ENCODE results near the gene KRTAP5-2. TPM values are rescaled to one million over a fixed set of nuclear protein-coding genes. Genes with fewer than 3 reads are reported as not detected.
"Not testable (repeated sequence)": the region's sequence is repeated elsewhere in the genome, so short reads cannot be mapped to it uniquely, and the experiment has no call there.

KRTAP5-2 gene
- total and polyA plus RNA-seq, 2 of the 4 experiments (the other 2 are of a cell fraction): not detected

DNA sequence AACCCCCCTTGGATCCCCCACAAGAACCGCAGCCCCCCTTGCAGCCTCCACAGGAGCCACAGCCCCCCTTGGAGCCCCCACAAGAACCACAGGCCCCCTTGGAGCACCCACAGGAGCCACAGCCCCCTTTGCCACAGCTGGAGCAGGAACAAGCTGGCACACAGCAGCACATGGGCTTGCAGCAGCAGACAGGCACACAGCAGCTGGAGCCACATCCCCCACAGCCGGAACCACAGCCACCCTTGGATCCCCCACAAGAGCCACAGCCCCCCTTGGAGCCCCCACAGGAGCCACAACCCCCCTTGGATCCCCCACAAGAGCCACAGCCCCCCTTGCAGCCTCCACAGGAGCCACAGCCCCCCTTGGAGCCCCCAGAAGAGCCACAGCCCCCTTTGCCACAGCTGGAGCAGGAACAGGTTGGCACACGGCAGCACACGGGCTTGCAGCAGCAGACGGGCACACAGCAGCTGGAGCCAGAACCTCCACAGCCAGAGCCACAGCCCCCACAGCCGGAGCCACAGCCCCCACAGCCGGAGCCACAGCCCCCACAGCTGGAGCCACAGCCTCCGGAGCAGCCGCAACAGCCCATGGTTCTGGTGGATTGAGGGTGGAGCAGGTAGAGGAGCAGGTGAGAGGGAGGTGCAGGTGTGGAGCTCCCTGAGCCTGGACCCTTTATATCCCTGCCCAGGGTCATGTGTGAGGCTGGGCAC, 13.3 kb downstream of the KRTAP5-2 start, which contains the start of gene KRTAP5-1:
Gene KRTAP5-1 (minus strand): TSS at position 623 of the 710 bp plus-strand sequence. CDS start 34 bp downstream, at position 589.
- H4K91ac ChIP-seq (ENCODE audit: insufficient read depth, low read depth, low read length); H3K56ac ChIP-seq (ENCODE audit: extremely low read depth, insufficient read depth, low read length); H2AK9ac ChIP-seq (replicated peaks; ENCODE audit: low read depth, low read length, poor library complexity); H3K4me1 ChIP-seq (ENCODE audit: control insufficient read depth, insufficient read depth, low read length); H3K79me1 ChIP-seq (ENCODE audit: low read depth in 1 of 2, low read length in 2 of 2); BruUV-seq (replicated peaks); H3K9me3 ChIP-seq (ENCODE audit: control insufficient read depth, insufficient read depth, low read length); H2BK5ac ChIP-seq (ENCODE audit: low read depth, low read length, poor library complexity, severe bottlenecking); dilution Hi-C loops (cut with HindIII; ENCODE audit: low sequenced_read_pairs, unreplicated experiment); H3K9ac ChIP-seq (ENCODE audit: low read depth, low read length); H4K20me1 ChIP-seq (ENCODE audit: insufficient read depth, low read length); H4K5ac ChIP-seq (ENCODE audit: low read depth, low read length); H2AK5ac ChIP-seq (ENCODE audit: low read depth, low read length); H3K4ac ChIP-seq (ENCODE audit: low read depth, low read length); DNase-seq; H3K36me3 ChIP-seq (ENCODE audit: control insufficient read depth, insufficient read depth, low read length); H3K18ac ChIP-seq (ENCODE audit: low read depth, low read length); POLR2A ChIA-PET (ENCODE audit: unreplicated experiment); ATAC-seq (ENCODE audit: low read depth); H2AFZ ChIP-seq (replicated peaks; ENCODE audit: low read length, poor library complexity); H3K4me2 ChIP-seq (ENCODE audit: low read depth, low read length); intact Hi-C loops (cut with micrococcal nuclease); H3K9me1 ChIP-seq (ENCODE audit: insufficient read depth, low read length); in situ Hi-C loops (cut with MboI; ENCODE audit: low sequenced_read_pairs); H2BK120ac ChIP-seq (ENCODE audit: low read depth, low read length); H2BK15ac ChIP-seq (ENCODE audit: low read depth, low read length); H4K8ac ChIP-seq (ENCODE audit: low read depth in 2 of 2, low read length in 2 of 2); H3K27ac ChIP-seq (ENCODE audit: insufficient read depth, low read length); H3K23ac ChIP-seq (ENCODE audit: low read depth, low read length); H3K4me3 ChIP-seq (ENCODE audit: insufficient read depth, low read depth, low read length); H2BK20ac ChIP-seq (ENCODE audit: low read depth, low read length); H3K14ac ChIP-seq (replicated peaks; ENCODE audit: low read depth, low read length): not testable (repeated sequence)
- CTCF ChIA-PET: interaction anchor here (0.6 to 1.9 kb wide), 2 partner anchors 10 to 95 kb away, joined by 4 read pairs; no protein-coding TSS in a partner anchor
- peaks cover 30% of the 10 kb centered on the region for H3K27me3 ChIP-seq (ENCODE audit: control insufficient read depth, insufficient read depth, low read length)
- WGBS, 2 experiments (ENCODE audit: extremely low coverage in 2 of 2, insufficient read length in 1 of 2): no CpG with 5 or more reads among the region's 9 CpGs

DNA sequence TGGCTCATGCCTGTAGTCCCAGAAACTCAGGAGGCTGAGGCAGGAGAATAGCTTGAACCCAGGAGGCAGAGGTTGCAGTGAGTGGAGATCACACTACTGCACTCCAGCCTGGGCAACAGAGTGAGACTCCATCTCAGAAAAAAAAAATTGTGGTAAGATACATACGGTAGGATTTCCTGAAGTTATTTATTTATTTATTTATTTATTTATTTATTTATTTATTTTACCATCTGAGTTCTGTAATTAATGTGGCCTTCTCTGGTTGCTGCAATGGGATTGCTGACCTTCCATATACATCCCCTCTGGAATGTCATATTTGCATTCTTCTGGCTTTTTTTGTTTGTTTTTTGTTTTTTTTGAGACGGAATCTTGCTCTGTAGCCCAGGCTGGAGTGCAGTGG, 15.2 kb downstream of the KRTAP5-2 start:
- intact Hi-C loops (cut with micrococcal nuclease); in situ Hi-C loops (cut with MboI; ENCODE audit: low sequenced_read_pairs); H3K9me3 ChIP-seq (ENCODE audit: control insufficient read depth, insufficient read depth, low read length); H3K4ac ChIP-seq (ENCODE audit: low read depth, low read length); BruUV-seq (replicated peaks); H3K36me3 ChIP-seq (ENCODE audit: control insufficient read depth, insufficient read depth, low read length); H2BK20ac ChIP-seq (ENCODE audit: low read depth, low read length); H3K23ac ChIP-seq (ENCODE audit: low read depth, low read length); H4K20me1 ChIP-seq (ENCODE audit: insufficient read depth, low read length); H2BK15ac ChIP-seq (ENCODE audit: low read depth, low read length); H3K4me2 ChIP-seq (ENCODE audit: low read depth, low read length); H3K18ac ChIP-seq (ENCODE audit: low read depth, low read length); H3K79me1 ChIP-seq (ENCODE audit: low read depth in 1 of 2, low read length in 2 of 2); DNase-seq; H2AK9ac ChIP-seq (replicated peaks; ENCODE audit: low read depth, low read length, poor library complexity); H3K9me1 ChIP-seq (ENCODE audit: insufficient read depth, low read length); H3K27ac ChIP-seq (ENCODE audit: insufficient read depth, low read length); H2BK120ac ChIP-seq (ENCODE audit: low read depth, low read length); H3K9ac ChIP-seq (ENCODE audit: low read depth, low read length); dilution Hi-C loops (cut with HindIII; ENCODE audit: low sequenced_read_pairs, unreplicated experiment); H2BK5ac ChIP-seq (ENCODE audit: low read depth, low read length, poor library complexity, severe bottlenecking); H4K91ac ChIP-seq (ENCODE audit: insufficient read depth, low read depth, low read length); H3K4me3 ChIP-seq (ENCODE audit: insufficient read depth, low read depth, low read length); H3K4me1 ChIP-seq (ENCODE audit: control insufficient read depth, insufficient read depth, low read length); H3K56ac ChIP-seq (ENCODE audit: extremely low read depth, insufficient read depth, low read length); CTCF ChIA-PET; H3K14ac ChIP-seq (replicated peaks; ENCODE audit: low read depth, low read length); ATAC-seq (ENCODE audit: low read depth); H4K5ac ChIP-seq (ENCODE audit: low read depth, low read length); H2AFZ ChIP-seq (replicated peaks; ENCODE audit: low read length, poor library complexity); H2AK5ac ChIP-seq (ENCODE audit: low read depth, low read length); H4K8ac ChIP-seq (ENCODE audit: low read depth in 2 of 2, low read length in 2 of 2): not testable (repeated sequence)
- WGBS, 2 experiments (ENCODE audit: extremely low coverage in 2 of 2, insufficient read length in 1 of 2): no CpG with 5 or more reads among the region's 2 CpGs
- POLR2A ChIA-PET (ENCODE audit: unreplicated experiment): interaction anchor here (0.6 kb wide), 1 partner anchor 723 kb away, joined by 3 read pairs; no protein-coding TSS in a partner anchor
- peaks cover 28% of the 10 kb centered on the region for H3K27me3 ChIP-seq (ENCODE audit: control insufficient read depth, insufficient read depth, low read length)
